ENCODE results near the gene AHCYL1. TPM values are rescaled to one million over a fixed set of nuclear protein-coding genes. Genes with fewer than 3 reads are reported as not detected.

The AHCYL1 gene
- total RNA-seq, 4 donors from 2014 or later, result 82.6 to 102 (median 92.4) TPM

DNA sequence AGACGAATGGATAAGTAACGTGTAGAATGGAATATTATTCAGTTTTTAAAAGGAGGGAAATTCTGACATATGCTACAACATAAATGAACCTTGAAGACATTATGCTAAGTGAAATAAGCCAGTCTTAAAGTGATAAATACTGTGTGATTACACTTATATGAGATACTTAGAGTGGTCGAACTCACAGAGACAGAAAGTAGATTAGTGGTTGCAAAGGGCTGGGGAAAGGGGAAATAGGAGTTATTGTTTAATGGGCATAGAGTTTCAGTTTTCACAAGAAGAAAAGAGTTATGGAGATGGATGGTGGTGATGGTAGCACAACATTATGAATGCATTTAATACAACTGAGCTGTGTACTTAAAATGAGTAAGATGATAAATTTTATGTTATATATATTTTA lies 14.7 kb upstream of the AHCYL1 start:
- Histone ChIP-seq H3K4me1 (no peaks in the 10 kb centered on the region), H3K9me3 (no peaks in the 10 kb centered on the region), H3K4me3 (no peak overlapping the region), H3K27me3 (no peaks in the 10 kb centered on the region), H3K36me3 (no peaks in the 10 kb centered on the region), H3K27ac (no peak overlapping the region)
- no peak for ATAC-seq
- TF ChIP-seq, protein P1, sequence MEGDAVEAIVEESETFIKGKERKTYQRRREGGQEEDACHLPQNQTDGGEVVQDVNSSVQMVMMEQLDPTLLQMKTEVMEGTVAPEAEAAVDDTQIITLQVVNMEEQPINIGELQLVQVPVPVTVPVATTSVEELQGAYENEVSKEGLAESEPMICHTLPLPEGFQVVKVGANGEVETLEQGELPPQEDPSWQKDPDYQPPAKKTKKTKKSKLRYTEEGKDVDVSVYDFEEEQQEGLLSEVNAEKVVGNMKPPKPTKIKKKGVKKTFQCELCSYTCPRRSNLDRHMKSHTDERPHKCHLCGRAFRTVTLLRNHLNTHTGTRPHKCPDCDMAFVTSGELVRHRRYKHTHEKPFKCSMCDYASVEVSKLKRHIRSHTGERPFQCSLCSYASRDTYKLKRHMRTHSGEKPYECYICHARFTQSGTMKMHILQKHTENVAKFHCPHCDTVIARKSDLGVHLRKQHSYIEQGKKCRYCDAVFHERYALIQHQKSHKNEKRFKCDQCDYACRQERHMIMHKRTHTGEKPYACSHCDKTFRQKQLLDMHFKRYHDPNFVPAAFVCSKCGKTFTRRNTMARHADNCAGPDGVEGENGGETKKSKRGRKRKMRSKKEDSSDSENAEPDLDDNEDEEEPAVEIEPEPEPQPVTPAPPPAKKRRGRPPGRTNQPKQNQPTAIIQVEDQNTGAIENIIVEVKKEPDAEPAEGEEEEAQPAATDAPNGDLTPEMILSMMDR (IDR thresholded peaks at IDR 0.05), result no peak
- no peak for TF ChIP-seq POLR2A (IDR thresholded peaks at IDR 0.05)
- no peak for TF ChIP-seq EP300 (IDR thresholded peaks at IDR 0.05)
- TF ChIP-seq POLR2AphosphoS5 (IDR thresholded peaks at IDR 0.05), result no peak
- 83 to 87% methylated on average over 3 of the region's 3 CpGs for WGBS, 2 donors (ENCODE audit: low coverage in 1 of 2)

DNA sequence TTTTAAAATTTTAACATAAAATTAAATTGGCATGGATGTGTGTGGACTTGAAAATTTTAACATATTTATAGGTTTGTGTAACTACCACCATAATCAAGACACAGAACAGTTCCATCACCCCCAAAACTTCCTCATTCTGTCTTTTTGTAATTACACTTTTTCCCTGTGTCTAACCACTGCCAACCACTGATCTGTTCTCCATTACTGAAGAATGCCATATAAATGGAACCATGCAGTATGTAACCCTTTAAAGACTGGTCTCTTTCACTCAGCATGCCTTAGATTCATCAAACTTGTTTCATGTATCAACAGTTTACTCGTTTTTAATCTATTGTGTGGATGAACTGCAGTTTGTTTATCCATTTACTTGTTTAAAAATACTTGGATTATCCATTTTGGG lies 13.0 kb upstream of the AHCYL1 start:
- ATAC-seq, result no peak
- Histone ChIP-seq H3K27ac (no peak overlapping the region), H3K4me3 (no peak overlapping the region), H3K9me3 (no peaks in the 10 kb centered on the region), H3K27me3 (no peaks in the 10 kb centered on the region), H3K36me3 (no peaks in the 10 kb centered on the region), H3K4me1 (no peaks in the 10 kb centered on the region)
- TF ChIP-seq EP300 (IDR thresholded peaks at IDR 0.05), result no peak
- TF ChIP-seq, protein P1 (IDR thresholded peaks at IDR 0.05), result no peak
- no peak for TF ChIP-seq POLR2A (IDR thresholded peaks at IDR 0.05)
- no peak for TF ChIP-seq POLR2AphosphoS5 (IDR thresholded peaks at IDR 0.05)
- WGBS, 2 donors (ENCODE audit: low coverage in 1 of 2), result 5 to 14% methylated on average over 1 of the region's 1 CpG

- no peak overlapping the region for H3K4me3 ChIP-seq
- H3K9me3 ChIP-seq, result no peaks in the 10 kb centered on the region
- H3K27ac ChIP-seq, result no peak overlapping the region
- H3K27me3 ChIP-seq, result no peaks in the 10 kb centered on the region
- no peak for TF ChIP-seq EP300 (IDR thresholded peaks at IDR 0.05)
- no peak for TF ChIP-seq POLR2A (IDR thresholded peaks at IDR 0.05)
- no peak for TF ChIP-seq POLR2AphosphoS5 (IDR thresholded peaks at IDR 0.05)
- TF ChIP-seq, protein P1 (IDR thresholded peaks at IDR 0.05), result no peak
- WGBS, 2 donors (ENCODE audit: low coverage in 1 of 2), result 80 to 92% methylated on average over 3 of the region's 3 CpGs
- H3K36me3 ChIP-seq, result no peaks in the 10 kb centered on the region
- peaks cover 0 to 10% (median 0%) of the 10 kb centered on the region in 3 donors for H3K4me1 ChIP-seq
- no peak for ATAC-seq
Measured at GRCh38 chr1:109974191-109974590, 10.4 kb upstream of the AHCYL1 start.

GRCh38 chr1:109975718-109976117 lies 8.8 kb upstream of the AHCYL1 start:
- WGBS, 2 donors (ENCODE audit: low coverage in 1 of 2), result 72 to 87% methylated on average over 2 of the region's 3 CpGs

GRCh38 chr1:109976762-109977161 lies 7.8 kb upstream of the AHCYL1 start:
- Histone ChIP-seq H3K4me3 (no peak overlapping the region), H3K27me3 (no peaks in the 10 kb centered on the region), H3K4me1 (peaks cover 0 to 25% (median 0%) of the 10 kb centered on the region in 3 donors), H3K27ac (peak overlapping the region in 2 of 4 donors; percentile 60), H3K9me3 (no peaks in the 10 kb centered on the region), H3K36me3 (no peaks in the 10 kb centered on the region)
- no peak for ATAC-seq
- TF ChIP-seq POLR2A (IDR thresholded peaks at IDR 0.05) (no peak), POLR2AphosphoS5 (IDR thresholded peaks at IDR 0.05) (no peak), EP300 (IDR thresholded peaks at IDR 0.05) (no peak)
- TF ChIP-seq, protein P1 (IDR thresholded peaks at IDR 0.05), result no peak
- WGBS, 2 donors (ENCODE audit: low coverage in 1 of 2), result 89 to 94% methylated on average over 1 to 2 of the region's 4 CpGs

More at GRCh38 chr1:109975718-109976117, 8.8 kb upstream of the AHCYL1 start:
- no peak for ATAC-seq
- Histone ChIP-seq H3K27ac (no peak overlapping the region), H3K4me3 (no peak overlapping the region), H3K36me3 (no peaks in the 10 kb centered on the region), H3K9me3 (no peaks in the 10 kb centered on the region), H3K27me3 (no peaks in the 10 kb centered on the region), H3K4me1 (peaks cover 0 to 22% (median 0%) of the 10 kb centered on the region in 3 donors)
- TF ChIP-seq, protein P1 (IDR thresholded peaks at IDR 0.05), result no peak
- no peak for TF ChIP-seq POLR2A (IDR thresholded peaks at IDR 0.05)
- TF ChIP-seq POLR2AphosphoS5 (IDR thresholded peaks at IDR 0.05), result no peak
- no peak for TF ChIP-seq EP300 (IDR thresholded peaks at IDR 0.05)
